Measurements from ENCODE around the gene KCNE2.

GRCh38 chr21:34345892-34346291 lies 17.9 kb upstream of the KCNE2 start:
- TF ChIP-seq, protein P1, sequence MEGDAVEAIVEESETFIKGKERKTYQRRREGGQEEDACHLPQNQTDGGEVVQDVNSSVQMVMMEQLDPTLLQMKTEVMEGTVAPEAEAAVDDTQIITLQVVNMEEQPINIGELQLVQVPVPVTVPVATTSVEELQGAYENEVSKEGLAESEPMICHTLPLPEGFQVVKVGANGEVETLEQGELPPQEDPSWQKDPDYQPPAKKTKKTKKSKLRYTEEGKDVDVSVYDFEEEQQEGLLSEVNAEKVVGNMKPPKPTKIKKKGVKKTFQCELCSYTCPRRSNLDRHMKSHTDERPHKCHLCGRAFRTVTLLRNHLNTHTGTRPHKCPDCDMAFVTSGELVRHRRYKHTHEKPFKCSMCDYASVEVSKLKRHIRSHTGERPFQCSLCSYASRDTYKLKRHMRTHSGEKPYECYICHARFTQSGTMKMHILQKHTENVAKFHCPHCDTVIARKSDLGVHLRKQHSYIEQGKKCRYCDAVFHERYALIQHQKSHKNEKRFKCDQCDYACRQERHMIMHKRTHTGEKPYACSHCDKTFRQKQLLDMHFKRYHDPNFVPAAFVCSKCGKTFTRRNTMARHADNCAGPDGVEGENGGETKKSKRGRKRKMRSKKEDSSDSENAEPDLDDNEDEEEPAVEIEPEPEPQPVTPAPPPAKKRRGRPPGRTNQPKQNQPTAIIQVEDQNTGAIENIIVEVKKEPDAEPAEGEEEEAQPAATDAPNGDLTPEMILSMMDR (IDR thresholded peaks at IDR 0.05; ENCODE audit: poor library complexity) = no peak
- TF ChIP-seq EZH2phosphoT487 (IDR thresholded peaks at IDR 0.05; ENCODE audit: low read depth, severe bottlenecking, unreplicated experiment) = no peak
